Testis (tissue), 3 donors: ENCODE measurements around the gene PTPRT. TPM values are rescaled to one million over a fixed set of nuclear protein-coding genes. Genes with fewer than 3 reads are reported as not detected.

Experiments used
- DNase-seq: peaks from one replicate; pipeline ENCODE4 v3.0.0-alpha.2; 2019
- H3K27ac ChIP-seq, 2 donors: fragments of 200-600 bp; sonication (generic); one replicate each; pipeline ENCODE4 v1.5.1; 2019
- H3K27me3 ChIP-seq: fragments of 200-600 bp; sonication (generic); one replicate; pipeline ENCODE4 v1.5.1; 2019
- H3K36me3 ChIP-seq: fragments of 200-600 bp; sonication (generic); one replicate; pipeline ENCODE4 v1.5.1; 2017; ENCODE audit warnings: low read depth; ENCODE audit errors: missing control alignments
- H3K4me1 ChIP-seq: fragments of 200-600 bp; sonication (generic); one replicate; pipeline ENCODE4 v1.5.1; 2019
- H3K4me3 ChIP-seq, 2 donors: fragments of 200-600 bp; sonication (generic); one replicate each; pipeline ENCODE4 v1.5.1; 2017 to 2019
- H3K9me3 ChIP-seq: fragments of 200-600 bp; sonication (generic); one replicate; pipeline ENCODE4 v1.5.1; 2017
- POLR2A ChIP-seq: fragments of 450-650 bp; IDR thresholded peaks from one replicate; pipeline ENCODE4 v1.6.1; 2017; ENCODE audit warnings: antibody characterized with exemption, mild to moderate bottlenecking, moderate library complexity
- WGBS, 2 donors: methylation state at CpG; one replicate each; pipeline ENCODE4 v1.1.5; 2018; 5-methylcytosine and 5-hydroxymethylcytosine counted together
- intact Hi-C: fragments of 100-400 bp; cut with DNase I; formaldehyde crosslinking; loops from one replicate; pipeline ENCODE4 v1.15.1; 2023; ENCODE audit warnings: low total_unique reads
- polyA plus RNA-seq: library from polyadenylated mRNA; stranded (reverse); fragments of 350-450 nt; fragmentation: Illumina TruSeq; extraction: RNeasy Lipid Tissue Mini Kit (QIAGEN cat#74804); gene quantifications from one replicate; pipeline ENCODE4 v1.2.3, GENCODE V29; 2014; ENCODE audit warnings: low read depth, low replicate concordance; ENCODE audit not compliant: insufficient read depth
- total RNA-seq, 2 donors: library from RNA; depleted of rRNA; stranded (reverse); fragments of >200 nt; gene quantifications; one replicate each; pipeline ENCODE4 v1.2.3, GENCODE V29; 2016
- TF ChIP-seq, protein P1 (sequence below), 3 experiments: fragments of 450-650 bp in 2 of 3; fragments of 200-600 bp in 1 of 3; sonication (generic) in 1 of 3; IDR thresholded peaks; one replicate each; pipeline ENCODE4 v1.5.1; 2016 to 2019; ENCODE audit warnings: antibody characterized with exemption in 3 of 3, mild to moderate bottlenecking in 2 of 3, moderate library complexity in 1 of 3

PTPRT gene
- total and polyA plus RNA-seq, 3 donors from 2014 or later, result 2.3 to 2.5 (median 2.3) TPM

DNA sequence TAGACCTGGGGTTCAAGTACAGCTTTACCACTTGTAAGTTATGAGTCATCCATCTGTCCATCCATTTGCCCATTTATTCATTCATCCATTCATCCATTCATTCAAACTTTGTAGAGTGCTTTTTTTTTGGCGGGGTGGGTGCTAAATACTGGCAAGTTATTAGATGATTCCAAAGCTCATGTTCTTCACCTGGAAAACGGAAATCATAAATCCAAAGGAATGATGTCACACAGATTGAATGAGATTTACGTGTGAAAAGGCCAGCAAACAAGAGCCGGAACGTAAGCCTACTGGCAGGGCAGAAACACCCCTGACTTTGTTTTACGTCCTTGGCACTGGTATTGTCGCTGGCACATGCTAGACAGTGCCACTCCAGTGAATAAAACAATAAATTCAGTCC lies 1090.6 kb downstream of the PTPRT start:
- no peak for DNase-seq
- Histone ChIP-seq H3K27ac (no peak overlapping the region), H3K27me3 (no peaks in the 10 kb centered on the region), H3K4me3 (no peak overlapping the region), H3K4me1 (peaks cover 14% of the 10 kb centered on the region), H3K36me3 (no peaks in the 10 kb centered on the region), H3K9me3 (no peaks in the 10 kb centered on the region)
- WGBS, 2 donors, result 86 to 87% methylated on average over 6 to 7 of the region's 7 CpGs
- intact Hi-C loops, result no loop called here
- TF ChIP-seq POLR2A, result no peak
- TF ChIP-seq, protein P1, sequence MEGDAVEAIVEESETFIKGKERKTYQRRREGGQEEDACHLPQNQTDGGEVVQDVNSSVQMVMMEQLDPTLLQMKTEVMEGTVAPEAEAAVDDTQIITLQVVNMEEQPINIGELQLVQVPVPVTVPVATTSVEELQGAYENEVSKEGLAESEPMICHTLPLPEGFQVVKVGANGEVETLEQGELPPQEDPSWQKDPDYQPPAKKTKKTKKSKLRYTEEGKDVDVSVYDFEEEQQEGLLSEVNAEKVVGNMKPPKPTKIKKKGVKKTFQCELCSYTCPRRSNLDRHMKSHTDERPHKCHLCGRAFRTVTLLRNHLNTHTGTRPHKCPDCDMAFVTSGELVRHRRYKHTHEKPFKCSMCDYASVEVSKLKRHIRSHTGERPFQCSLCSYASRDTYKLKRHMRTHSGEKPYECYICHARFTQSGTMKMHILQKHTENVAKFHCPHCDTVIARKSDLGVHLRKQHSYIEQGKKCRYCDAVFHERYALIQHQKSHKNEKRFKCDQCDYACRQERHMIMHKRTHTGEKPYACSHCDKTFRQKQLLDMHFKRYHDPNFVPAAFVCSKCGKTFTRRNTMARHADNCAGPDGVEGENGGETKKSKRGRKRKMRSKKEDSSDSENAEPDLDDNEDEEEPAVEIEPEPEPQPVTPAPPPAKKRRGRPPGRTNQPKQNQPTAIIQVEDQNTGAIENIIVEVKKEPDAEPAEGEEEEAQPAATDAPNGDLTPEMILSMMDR (IDR thresholded peaks at IDR 0.05), result no peak

DNA sequence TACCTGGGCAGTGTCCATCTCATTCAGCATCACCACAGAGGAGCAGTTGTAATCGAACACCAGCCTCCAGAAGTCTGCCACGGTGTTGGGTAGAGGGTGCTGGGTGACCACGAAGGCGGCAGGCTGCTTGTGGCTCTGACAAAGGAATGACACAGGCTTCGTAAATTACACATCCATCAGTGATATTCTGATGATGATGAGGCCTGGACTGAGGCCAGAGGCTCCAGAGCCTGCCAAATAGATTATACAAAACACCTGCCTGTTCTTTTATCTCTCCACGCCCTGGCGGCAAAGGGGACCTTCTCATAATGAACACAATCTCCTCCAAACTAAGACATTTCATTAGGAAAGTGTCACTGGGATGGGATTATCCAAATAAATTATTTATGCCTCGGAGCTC lies 1091.3 kb downstream of the PTPRT start:
- WGBS, 2 donors, result 79 to 87% methylated on average over 6 to 8 of the region's 8 CpGs
- no peak for TF ChIP-seq POLR2A
- TF ChIP-seq, protein P1 (IDR thresholded peaks at IDR 0.05), result no peak

DNA sequence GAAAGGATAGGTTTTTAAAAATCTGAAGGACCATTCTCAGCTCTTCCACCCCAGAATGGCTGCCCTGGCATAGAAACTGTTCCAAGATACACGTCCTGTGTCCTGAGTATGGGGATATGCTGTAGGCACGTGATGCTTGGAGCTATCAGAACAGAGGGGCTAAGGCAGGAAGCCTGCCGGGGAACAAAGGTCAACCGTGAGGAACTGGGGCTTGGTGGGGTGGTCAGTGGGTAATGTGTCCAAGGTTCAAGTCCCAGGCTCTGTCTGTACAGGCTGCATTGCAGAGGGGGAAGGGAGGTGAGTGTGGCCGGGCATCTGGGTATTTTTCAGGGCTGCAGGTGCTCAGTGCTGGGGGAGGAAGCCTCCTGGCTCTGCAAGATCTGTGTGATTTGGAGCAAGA lies 1092.0 kb downstream of the PTPRT start:
- 69 to 73% methylated on average over 5 of the region's 5 CpGs for WGBS, 2 donors
- DNase-seq, result no peak

More for the DNA sequence above, 1091.3 kb downstream of the PTPRT start:
- H3K4me3 ChIP-seq, result no peak overlapping the region
- H3K9me3 ChIP-seq, result no peaks in the 10 kb centered on the region
- no peak overlapping the region for H3K27ac ChIP-seq
- peaks cover 14% of the 10 kb centered on the region for H3K4me1 ChIP-seq
- H3K36me3 ChIP-seq, result no peaks in the 10 kb centered on the region
- intact Hi-C loops, result no loop called here
- H3K27me3 ChIP-seq, result no peaks in the 10 kb centered on the region
- DNase-seq, result no peak

DNA sequence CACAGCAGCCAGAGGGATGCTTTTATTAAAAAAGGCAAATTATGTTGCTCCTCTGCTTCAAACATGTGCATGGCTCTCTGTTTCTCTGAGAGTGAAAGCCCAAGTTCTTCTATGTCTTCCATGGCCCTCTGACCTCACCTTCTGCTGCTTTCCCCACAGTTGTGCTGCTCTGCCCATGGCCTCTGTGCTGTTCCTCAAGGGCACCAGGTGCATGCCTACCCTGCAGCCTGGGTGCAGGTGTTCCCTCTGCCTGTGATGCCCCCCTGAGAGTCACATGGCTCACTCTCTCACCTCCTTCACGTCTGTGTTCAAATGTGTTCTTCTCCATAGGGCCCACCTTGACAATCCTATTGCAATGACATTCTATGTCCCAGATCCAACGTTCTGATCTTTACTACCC lies 1094.5 kb downstream of the PTPRT start:
- no peak for TF ChIP-seq POLR2A
- TF ChIP-seq, protein P1 (IDR thresholded peaks at IDR 0.05), result no peak
- DNase-seq, result no peak
- H3K27me3 ChIP-seq, result no peaks in the 10 kb centered on the region

More for the DNA sequence above, 1092.0 kb downstream of the PTPRT start:
- Histone ChIP-seq H3K27ac (no peak overlapping the region), H3K36me3 (no peaks in the 10 kb centered on the region), H3K9me3 (no peaks in the 10 kb centered on the region), H3K4me3 (no peak overlapping the region), H3K4me1 (peaks cover 14% of the 10 kb centered on the region), H3K27me3 (no peaks in the 10 kb centered on the region)
- TF ChIP-seq, protein P1 (IDR thresholded peaks at IDR 0.05), result no peak
- TF ChIP-seq POLR2A, result no peak
- intact Hi-C loops, result no loop called here

More for the DNA sequence above, 1094.5 kb downstream of the PTPRT start:
- Histone ChIP-seq H3K4me1 (peaks cover 4% of the 10 kb centered on the region), H3K4me3 (no peak overlapping the region), H3K36me3 (no peaks in the 10 kb centered on the region), H3K27ac (no peak overlapping the region), H3K9me3 (no peaks in the 10 kb centered on the region)
- intact Hi-C loops, result no loop called here
- WGBS, 2 donors, result 81 to 85% methylated on average over 2 of the region's 2 CpGs
